H9 (cell line): ENCODE data around the gene KLRC4. TPM values are rescaled to one million over a fixed set of nuclear protein-coding genes. Genes with fewer than 3 reads are reported as not detected.
"Not testable (repeated sequence)": the region's sequence is repeated elsewhere in the genome, so short reads cannot be mapped to it uniquely, and the experiment has no call there.

Source experiments
- DNase-seq: peaks from one replicate; pipeline ENCODE4 v3.0.0-alpha.2; 2017
- H2AFZ ChIP-seq: one replicate; pipeline ENCODE4 v1.6.1; 2013; ENCODE audit warnings: mild to moderate bottlenecking, low read length, control low read depth, moderate library complexity
- H2AK5ac ChIP-seq: 2 replicates; pipeline ENCODE4 v1.6.1; 2013; ENCODE audit warnings: low read length, control low read depth, mixed read lengths; ENCODE audit not compliant: insufficient read length
- H2BK120ac ChIP-seq: one replicate; pipeline ENCODE4 v1.6.1; 2013; ENCODE audit warnings: low read depth, mild to moderate bottlenecking, low read length, control low read depth, inconsistent platforms; ENCODE audit not compliant: poor library complexity, severe bottlenecking
- H2BK12ac ChIP-seq: 2 replicates; pipeline ENCODE4 v1.6.1; 2013; ENCODE audit warnings: low read length, control low read depth, mixed read lengths, low read depth; ENCODE audit not compliant: insufficient read length
- H2BK15ac ChIP-seq: 2 replicates; pipeline ENCODE4 v1.6.1; 2013; ENCODE audit warnings: low read depth, low read length, control low read depth
- H2BK20ac ChIP-seq: one replicate; pipeline ENCODE4 v1.6.1; 2013; ENCODE audit warnings: low read depth, mild to moderate bottlenecking, low read length, control low read depth, inconsistent platforms; ENCODE audit not compliant: poor library complexity, severe bottlenecking
- H2BK5ac ChIP-seq: 2 replicates; pipeline ENCODE4 v1.6.1; 2013; ENCODE audit warnings: low read length, control low read depth, mixed read lengths; ENCODE audit not compliant: insufficient read length
- H3K14ac ChIP-seq: 2 replicates; pipeline ENCODE4 v1.6.1; 2013; ENCODE audit warnings: low read length, control low read depth; ENCODE audit not compliant: insufficient read depth
- H3K18ac ChIP-seq: 2 replicates; pipeline ENCODE4 v1.6.1; 2013; ENCODE audit warnings: low read depth, mild to moderate bottlenecking, mixed read lengths, low read length, control low read depth; ENCODE audit not compliant: insufficient read length
- H3K23ac ChIP-seq: 2 replicates; pipeline ENCODE4 v1.6.1; 2013; ENCODE audit warnings: low read length, control low read depth, mixed read lengths, low read depth; ENCODE audit not compliant: insufficient read length
- H3K23me2 ChIP-seq: 2 replicates; pipeline ENCODE4 v1.6.1; 2013; ENCODE audit warnings: low read depth, mild to moderate bottlenecking, mixed read lengths, low read length, control low read depth; ENCODE audit not compliant: insufficient read length, poor library complexity, severe bottlenecking
- H3K27ac ChIP-seq: 2 replicates; pipeline ENCODE4 v1.5.1; 2013; ENCODE audit warnings: low read length, control low read depth, mixed read lengths, low read depth; ENCODE audit not compliant: insufficient read length
- H3K27me3 ChIP-seq: 2 replicates; pipeline ENCODE4 v1.6.1; 2013; ENCODE audit warnings: low read length, control low read depth, inconsistent platforms; ENCODE audit not compliant: insufficient read depth
- H3K4ac ChIP-seq: 2 replicates; pipeline ENCODE4 v1.6.1; 2013; ENCODE audit warnings: low read depth, mild to moderate bottlenecking, control low read depth, inconsistent platforms, low read length, moderate library complexity
- H3K4me1 ChIP-seq: 2 replicates; pipeline ENCODE4 v1.6.1; 2013; ENCODE audit warnings: low read length, control low read depth, inconsistent platforms; ENCODE audit not compliant: insufficient read depth
- H3K4me2 ChIP-seq: 2 replicates; pipeline ENCODE4 v1.6.1; 2013; ENCODE audit warnings: low read length, control low read depth, mixed read lengths; ENCODE audit not compliant: insufficient read length, insufficient read depth
- H3K56ac ChIP-seq: 2 replicates; pipeline ENCODE4 v1.6.1; 2013; ENCODE audit warnings: low read depth, mild to moderate bottlenecking, mixed read lengths, low read length, control low read depth; ENCODE audit not compliant: insufficient read length
- H3K79me1 ChIP-seq: 2 replicates; pipeline ENCODE4 v1.6.1; 2013; ENCODE audit warnings: low read depth, mild to moderate bottlenecking, moderate library complexity, low read length, control low read depth, inconsistent platforms; ENCODE audit not compliant: insufficient read depth, poor library complexity, severe bottlenecking
- H3K79me2 ChIP-seq: 2 replicates; pipeline ENCODE4 v1.6.1; 2013; ENCODE audit warnings: low read length, control low read depth, inconsistent platforms; ENCODE audit not compliant: insufficient read depth
- H3K9ac ChIP-seq: 2 replicates; pipeline ENCODE4 v1.6.1; 2013; ENCODE audit warnings: low read length, control low read depth, mixed read lengths; ENCODE audit not compliant: insufficient read length; ENCODE audit errors: extremely low read depth
- H3K9me3 ChIP-seq: one replicate; pipeline ENCODE4 v1.6.1; 2013; ENCODE audit warnings: low read depth, low read length, inconsistent platforms; ENCODE audit not compliant: control insufficient read depth
- H3T11ph ChIP-seq: one replicate; pipeline ENCODE4 v1.6.1; 2013; ENCODE audit warnings: mild to moderate bottlenecking, low read length, control low read depth, inconsistent platforms
- H4K20me1 ChIP-seq: one replicate; pipeline ENCODE4 v1.6.1; 2013; ENCODE audit not compliant: control insufficient read depth, insufficient read length, insufficient read depth
- H4K5ac ChIP-seq: 2 replicates; pipeline ENCODE4 v1.6.1; 2013; ENCODE audit warnings: low read depth, mild to moderate bottlenecking, mixed read lengths, low read length, control low read depth; ENCODE audit not compliant: insufficient read length
- H4K8ac ChIP-seq: replicated peaks from 2 replicates; pipeline ENCODE4 v1.6.1; 2013; ENCODE audit warnings: low read length, control low read depth, mixed read lengths, low read depth; ENCODE audit not compliant: insufficient read length
- H4K91ac ChIP-seq: 2 replicates; pipeline ENCODE4 v1.6.1; 2013; ENCODE audit warnings: low read depth, mild to moderate bottlenecking, moderate library complexity, mixed read lengths, low read length, control low read depth; ENCODE audit not compliant: insufficient read length
- H3K27ac Mint-ChIP-seq, 3 experiments: 2 replicates in 2 of 3; 3 replicates in 1 of 3; pipeline ENCODE4 v1.8.0; 2020 to 2021; ENCODE audit warnings: mixed read lengths in 3 of 3, mild to moderate bottlenecking in 1 of 3, moderate library complexity in 1 of 3
- H3K27me3 Mint-ChIP-seq: 2 replicates; pipeline ENCODE4 v1.8.0; 2021; ENCODE audit warnings: low read depth, mild to moderate bottlenecking, moderate library complexity, mixed read lengths
- H3K36me3 Mint-ChIP-seq, 3 experiments: 2 replicates in 2 of 3; 3 replicates in 1 of 3; pipeline ENCODE4 v1.8.0; 2020 to 2021; ENCODE audit warnings: low read depth in 3 of 3, mixed read lengths in 3 of 3; ENCODE audit not compliant: insufficient read depth in 1 of 3
- H3K4me1 Mint-ChIP-seq, 2 experiments: 2 replicates each; pipeline ENCODE4 v1.8.0; 2020; ENCODE audit warnings: mixed read lengths in 2 of 2
- H3K4me3 Mint-ChIP-seq, 2 experiments: 2 replicates in 1 of 2; 3 replicates in 1 of 2; pipeline ENCODE4 v1.8.0; 2020 to 2021; ENCODE audit warnings: mild to moderate bottlenecking in 2 of 2, mixed read lengths in 2 of 2, moderate library complexity in 1 of 2
- H3K9me3 Mint-ChIP-seq, 2 experiments: 2 replicates in 1 of 2; 3 replicates in 1 of 2; pipeline ENCODE4 v1.8.0; 2020; ENCODE audit warnings: mild to moderate bottlenecking in 2 of 2, mixed read lengths in 2 of 2, moderate library complexity in 1 of 2
- WGBS: extraction: QIAGEN DNeasy Blood & Tissue Kit; methylation state at CpG from one replicate; pipeline ENCODE4 v1.1.7; 2013; ENCODE audit warnings: missing lambda C conversion rate, low lambda C conversion rate, mixed read lengths; ENCODE audit not compliant: insufficient read length; ENCODE audit errors: extremely low coverage; 5-methylcytosine and 5-hydroxymethylcytosine counted together
- total RNA-seq: library from RNA; stranded (reverse); gene quantifications from 2 replicates; pipeline ENCODE4 v1.2.1, GENCODE V29; 2021

The KLRC4 gene
- total RNA-seq, 1 experiment from 2014 or later, result not detected

DNA sequence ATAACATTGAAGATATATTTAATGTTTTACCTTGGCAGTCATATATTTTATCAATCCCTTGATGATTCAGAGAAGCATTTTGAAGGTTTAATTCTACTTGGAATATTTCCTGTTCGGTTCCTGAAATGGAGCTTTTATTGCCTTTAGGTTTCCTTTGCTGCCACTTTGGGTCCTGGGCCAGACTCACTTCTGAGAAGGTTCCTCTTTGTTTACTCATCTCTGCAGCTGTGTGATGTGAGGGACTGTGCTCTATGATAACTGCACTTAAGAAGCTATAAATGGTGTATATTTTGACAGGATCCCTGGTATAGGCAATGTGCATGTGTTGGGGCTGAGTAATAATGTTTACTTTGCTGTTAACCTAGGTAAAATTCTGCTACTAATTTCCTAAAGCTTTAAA lies 10.8 kb upstream of the KLRC4 start, which contains the start of gene KLRC3:
TSS of gene KLRC3 (minus strand) at position 262 of the 400 bp plus-strand sequence. CDS start at position 217, 45 bp downstream.
- H3K9ac ChIP-seq, H3K9me3 ChIP-seq, H2BK120ac ChIP-seq, H3K79me1 ChIP-seq, H2BK20ac ChIP-seq, H3K18ac ChIP-seq, H4K5ac ChIP-seq, H3T11ph ChIP-seq, H3K27ac Mint-ChIP-seq, H3K4me1 Mint-ChIP-seq, H3K36me3 Mint-ChIP-seq, H3K27me3 Mint-ChIP-seq, H4K8ac ChIP-seq, H3K27me3 ChIP-seq, DNase-seq, H3K4ac ChIP-seq, H3K4me2 ChIP-seq, H3K27ac ChIP-seq, H3K23ac ChIP-seq, H3K23me2 ChIP-seq, H2BK12ac ChIP-seq, H2AK5ac ChIP-seq, H4K91ac ChIP-seq, H3K4me1 ChIP-seq, H3K56ac ChIP-seq, H3K4me3 Mint-ChIP-seq, H2BK15ac ChIP-seq, H3K14ac ChIP-seq, H4K20me1 ChIP-seq, H2AFZ ChIP-seq, H3K79me2 ChIP-seq, H3K9me3 Mint-ChIP-seq, H2BK5ac ChIP-seq: not testable (repeated sequence)
- no CpG with 5 or more reads among the region's 1 CpG for WGBS
